HepG2 (cell line): ENCODE data around the gene CACHD1.

Experiments used
- ATF3 ChIP-seq: sonication (generic); formaldehyde crosslinking; IDR thresholded peaks from 2 replicates; pipeline ENCODE4 v1.4.0; 2020; ENCODE audit warnings: missing genetic modification reagents
- JUNB ChIP-seq: sonication (generic); formaldehyde crosslinking; IDR thresholded peaks from 2 replicates; pipeline ENCODE4 v1.8.0; 2022; ENCODE audit warnings: missing genetic modification reagents, mild to moderate bottlenecking, borderline replicate concordance
- PATZ1 ChIP-seq: sonication (generic); formaldehyde crosslinking; IDR thresholded peaks from 2 replicates; pipeline ENCODE4 v1.4.0; 2020; ENCODE audit warnings: missing genetic modification reagents
- REST ChIP-seq, 2 experiments: IDR thresholded peaks; 2 replicates each; pipeline ENCODE4 v1.6.1; 2011 to 2012; ENCODE audit warnings: low read length in 2 of 2, borderline replicate concordance in 1 of 2, low read depth in 1 of 2, mild to moderate bottlenecking in 1 of 2, moderate library complexity in 1 of 2
- TP53 ChIP-seq: sonication (generic); formaldehyde crosslinking; conservative IDR thresholded peaks from 2 replicates; pipeline ENCODE4 v1.4.0; 2020; ENCODE audit warnings: missing genetic modification reagents
- ZBTB44 ChIP-seq: sonication (generic); formaldehyde crosslinking; IDR thresholded peaks from 2 replicates; pipeline ENCODE4 v1.4.0; 2020; ENCODE audit warnings: missing genetic modification reagents
- ZNF343 ChIP-seq: sonication (generic); formaldehyde crosslinking; IDR thresholded peaks from 2 replicates; pipeline ENCODE4 v1.4.0; 2020; ENCODE audit warnings: mild to moderate bottlenecking, missing genetic modification reagents
- ZNF513 ChIP-seq: sonication (generic); formaldehyde crosslinking; conservative IDR thresholded peaks from 2 replicates; pipeline ENCODE4 v1.5.0; 2020; ENCODE audit warnings: missing genetic modification reagents
- ZNF547 ChIP-seq: sonication (generic); formaldehyde crosslinking; IDR thresholded peaks from 2 replicates; pipeline ENCODE4 v1.5.1; 2020; ENCODE audit warnings: mild to moderate bottlenecking, missing genetic modification reagents

GRCh38 chr1:64705591-64705990 is 235.7 kb downstream of the CACHD1 start:
- TF ChIP-seq TP53 (no peak), ZNF343 (CRISPR knock-in tag) (no peak), PATZ1 (no peak), REST (IDR thresholded peaks at IDR 0.05; ENCODE audit: borderline replicate concordance in 1 of 2, low read depth in 1 of 2, low read length in 2 of 2) (no peak), ZBTB44 (no peak), ZNF547 (CRISPR knock-in tag) (no peak), ZNF513 (no peak), ATF3 (no peak), JUNB (no peak)
